ENCODE results near the gene PDE2A. TPM values are rescaled to one million over a fixed set of nuclear protein-coding genes. Genes with fewer than 3 reads are reported as not detected.

Gene PDE2A
- total RNA-seq, 1 experiment from 2014 or later, result 1.1 TPM

GRCh38 chr11:72586321-72587090, 87.7 kb downstream of the PDE2A start:
- BruUV-seq (replicated peaks), result no TSS peak
- TF ChIP-seq CTCF (IDR thresholded peaks at IDR 0.05; ENCODE audit: unreplicated experiment), result no peak
- no peaks in the 10 kb centered on the region for H3K36me3 Mint-ChIP-seq (ENCODE audit: insufficient read depth, unreplicated experiment)
- H3K4me3 Mint-ChIP-seq (ENCODE audit: low read depth, unreplicated experiment), result no peak overlapping the region
- H3K27me3 Mint-ChIP-seq (ENCODE audit: unreplicated experiment), result peaks cover 100% of the 10 kb centered on the region
- CTCF ChIA-PET, result interaction anchor here (0.6 to 5.7 kb wide), 4 partner anchors 57 to 116 kb away, joined by 3 to 54 read pairs (median 5); no protein-coding TSS in a partner anchor
- no peaks in the 10 kb centered on the region for H3K4me1 Mint-ChIP-seq (ENCODE audit: low read depth, unreplicated experiment)
- no peak overlapping the region for H3K27ac Mint-ChIP-seq (ENCODE audit: unreplicated experiment)
- intact Hi-C loops (cut with micrococcal nuclease; ENCODE audit: unreplicated experiment), result no loop called here
- no peak for DNase-seq
- no peaks in the 10 kb centered on the region for H3K9me3 Mint-ChIP-seq (ENCODE audit: low read depth, unreplicated experiment)

GRCh38 chr11:72585762-72586311, 88.4 kb downstream of the PDE2A start:
- H3K27ac Mint-ChIP-seq (ENCODE audit: unreplicated experiment), result no peak overlapping the region
- BruUV-seq (replicated peaks), result no TSS peak
- peak; percentile 87 for TF ChIP-seq CTCF (IDR thresholded peaks at IDR 0.05; ENCODE audit: unreplicated experiment)
- H3K9me3 Mint-ChIP-seq (ENCODE audit: low read depth, unreplicated experiment), result no peaks in the 10 kb centered on the region
- intact Hi-C loops (cut with micrococcal nuclease; ENCODE audit: unreplicated experiment), result loop anchor here (1.0 kb wide), 1 partner anchor 97 kb away; no protein-coding TSS in a partner anchor
- no peaks in the 10 kb centered on the region for H3K36me3 Mint-ChIP-seq (ENCODE audit: insufficient read depth, unreplicated experiment)
- CTCF ChIA-PET, result interaction anchor here (0.8 to 5.7 kb wide), 4 partner anchors 56 to 115 kb away, joined by 3 to 54 read pairs (median 6); no protein-coding TSS in a partner anchor
- peaks cover 100% of the 10 kb centered on the region for H3K27me3 Mint-ChIP-seq (ENCODE audit: unreplicated experiment)
- DNase-seq, result peak; percentile 81
- no peak overlapping the region for H3K4me3 Mint-ChIP-seq (ENCODE audit: low read depth, unreplicated experiment)
- H3K4me1 Mint-ChIP-seq (ENCODE audit: low read depth, unreplicated experiment), result no peaks in the 10 kb centered on the region

GRCh38 chr11:72584939-72585597, 89.2 kb downstream of the PDE2A start:
- H3K27ac Mint-ChIP-seq (ENCODE audit: unreplicated experiment), result no peak overlapping the region
- no peaks in the 10 kb centered on the region for H3K36me3 Mint-ChIP-seq (ENCODE audit: insufficient read depth, unreplicated experiment)
- H3K4me3 Mint-ChIP-seq (ENCODE audit: low read depth, unreplicated experiment), result no peak overlapping the region
- CTCF ChIA-PET, result interaction anchor here (0.8 to 5.7 kb wide), 3 partner anchors 57 to 114 kb away, joined by 5 to 54 read pairs (median 7); no protein-coding TSS in a partner anchor
- H3K9me3 Mint-ChIP-seq (ENCODE audit: low read depth, unreplicated experiment), result no peaks in the 10 kb centered on the region
- H3K27me3 Mint-ChIP-seq (ENCODE audit: unreplicated experiment), result peaks cover 100% of the 10 kb centered on the region
- BruUV-seq (replicated peaks), result no TSS peak
- intact Hi-C loops (cut with micrococcal nuclease; ENCODE audit: unreplicated experiment), result loop anchor here (1.0 kb wide), 1 partner anchor 98 kb away; no protein-coding TSS in a partner anchor
- no peak for DNase-seq
- TF ChIP-seq CTCF (IDR thresholded peaks at IDR 0.05; ENCODE audit: unreplicated experiment), result no peak
- H3K4me1 Mint-ChIP-seq (ENCODE audit: low read depth, unreplicated experiment), result no peaks in the 10 kb centered on the region

GRCh38 chr11:72584293-72584938, 89.8 kb downstream of the PDE2A start:
- H3K36me3 Mint-ChIP-seq (ENCODE audit: insufficient read depth, unreplicated experiment), result no peaks in the 10 kb centered on the region
- no peak overlapping the region for H3K4me3 Mint-ChIP-seq (ENCODE audit: low read depth, unreplicated experiment)
- no peak for TF ChIP-seq CTCF (IDR thresholded peaks at IDR 0.05; ENCODE audit: unreplicated experiment)
- DNase-seq, result no peak
- H3K9me3 Mint-ChIP-seq (ENCODE audit: low read depth, unreplicated experiment), result no peaks in the 10 kb centered on the region
- H3K27me3 Mint-ChIP-seq (ENCODE audit: unreplicated experiment), result peaks cover 97% of the 10 kb centered on the region
- intact Hi-C loops (cut with micrococcal nuclease; ENCODE audit: unreplicated experiment), result no loop called here
- CTCF ChIA-PET, result no interaction called here
- no TSS peak for BruUV-seq (replicated peaks)
- no peak overlapping the region for H3K27ac Mint-ChIP-seq (ENCODE audit: unreplicated experiment)
- no peaks in the 10 kb centered on the region for H3K4me1 Mint-ChIP-seq (ENCODE audit: low read depth, unreplicated experiment)

Data from Calu3 (cell line).